H9 (cell line): ENCODE measurements around the gene CSMD2. TPM values are rescaled to one million over a fixed set of nuclear protein-coding genes. Genes with fewer than 3 reads are reported as not detected.

Experiments
- DNase-seq: peaks from one replicate; pipeline ENCODE4 v3.0.0-alpha.2; 2017
- H2AFZ ChIP-seq: one replicate; pipeline ENCODE4 v1.6.1; 2013; ENCODE audit warnings: mild to moderate bottlenecking, low read length, control low read depth, moderate library complexity
- H2AK5ac ChIP-seq: 2 replicates; pipeline ENCODE4 v1.6.1; 2013; ENCODE audit warnings: low read length, control low read depth, mixed read lengths; ENCODE audit not compliant: insufficient read length
- H2BK120ac ChIP-seq: one replicate; pipeline ENCODE4 v1.6.1; 2013; ENCODE audit warnings: low read depth, mild to moderate bottlenecking, low read length, control low read depth, inconsistent platforms; ENCODE audit not compliant: poor library complexity, severe bottlenecking
- H2BK12ac ChIP-seq: 2 replicates; pipeline ENCODE4 v1.6.1; 2013; ENCODE audit warnings: low read length, control low read depth, mixed read lengths, low read depth; ENCODE audit not compliant: insufficient read length
- H2BK15ac ChIP-seq: 2 replicates; pipeline ENCODE4 v1.6.1; 2013; ENCODE audit warnings: low read depth, low read length, control low read depth
- H2BK20ac ChIP-seq: one replicate; pipeline ENCODE4 v1.6.1; 2013; ENCODE audit warnings: low read depth, mild to moderate bottlenecking, low read length, control low read depth, inconsistent platforms; ENCODE audit not compliant: poor library complexity, severe bottlenecking
- H2BK5ac ChIP-seq: 2 replicates; pipeline ENCODE4 v1.6.1; 2013; ENCODE audit warnings: low read length, control low read depth, mixed read lengths; ENCODE audit not compliant: insufficient read length
- H3K14ac ChIP-seq: 2 replicates; pipeline ENCODE4 v1.6.1; 2013; ENCODE audit warnings: low read length, control low read depth; ENCODE audit not compliant: insufficient read depth
- H3K18ac ChIP-seq: 2 replicates; pipeline ENCODE4 v1.6.1; 2013; ENCODE audit warnings: low read depth, mild to moderate bottlenecking, mixed read lengths, low read length, control low read depth; ENCODE audit not compliant: insufficient read length
- H3K23ac ChIP-seq: 2 replicates; pipeline ENCODE4 v1.6.1; 2013; ENCODE audit warnings: low read length, control low read depth, mixed read lengths, low read depth; ENCODE audit not compliant: insufficient read length
- H3K23me2 ChIP-seq: 2 replicates; pipeline ENCODE4 v1.6.1; 2013; ENCODE audit warnings: low read depth, mild to moderate bottlenecking, mixed read lengths, low read length, control low read depth; ENCODE audit not compliant: insufficient read length, poor library complexity, severe bottlenecking
- H3K27ac ChIP-seq: 2 replicates; pipeline ENCODE4 v1.5.1; 2013; ENCODE audit warnings: low read length, control low read depth, mixed read lengths, low read depth; ENCODE audit not compliant: insufficient read length
- H3K27me3 ChIP-seq: 2 replicates; pipeline ENCODE4 v1.6.1; 2013; ENCODE audit warnings: low read length, control low read depth, inconsistent platforms; ENCODE audit not compliant: insufficient read depth
- H3K4ac ChIP-seq: 2 replicates; pipeline ENCODE4 v1.6.1; 2013; ENCODE audit warnings: low read depth, mild to moderate bottlenecking, control low read depth, inconsistent platforms, low read length, moderate library complexity
- H3K4me1 ChIP-seq: 2 replicates; pipeline ENCODE4 v1.6.1; 2013; ENCODE audit warnings: low read length, control low read depth, inconsistent platforms; ENCODE audit not compliant: insufficient read depth
- H3K4me2 ChIP-seq: 2 replicates; pipeline ENCODE4 v1.6.1; 2013; ENCODE audit warnings: low read length, control low read depth, mixed read lengths; ENCODE audit not compliant: insufficient read length, insufficient read depth
- H3K56ac ChIP-seq: 2 replicates; pipeline ENCODE4 v1.6.1; 2013; ENCODE audit warnings: low read depth, mild to moderate bottlenecking, mixed read lengths, low read length, control low read depth; ENCODE audit not compliant: insufficient read length
- H3K79me1 ChIP-seq: 2 replicates; pipeline ENCODE4 v1.6.1; 2013; ENCODE audit warnings: low read depth, mild to moderate bottlenecking, moderate library complexity, low read length, control low read depth, inconsistent platforms; ENCODE audit not compliant: insufficient read depth, poor library complexity, severe bottlenecking
- H3K79me2 ChIP-seq: 2 replicates; pipeline ENCODE4 v1.6.1; 2013; ENCODE audit warnings: low read length, control low read depth, inconsistent platforms; ENCODE audit not compliant: insufficient read depth
- H3K9ac ChIP-seq: 2 replicates; pipeline ENCODE4 v1.6.1; 2013; ENCODE audit warnings: low read length, control low read depth, mixed read lengths; ENCODE audit not compliant: insufficient read length; ENCODE audit errors: extremely low read depth
- H3K9me3 ChIP-seq: one replicate; pipeline ENCODE4 v1.6.1; 2013; ENCODE audit warnings: low read depth, low read length, inconsistent platforms; ENCODE audit not compliant: control insufficient read depth
- H3T11ph ChIP-seq: one replicate; pipeline ENCODE4 v1.6.1; 2013; ENCODE audit warnings: mild to moderate bottlenecking, low read length, control low read depth, inconsistent platforms
- H4K20me1 ChIP-seq: one replicate; pipeline ENCODE4 v1.6.1; 2013; ENCODE audit not compliant: control insufficient read depth, insufficient read length, insufficient read depth
- H4K5ac ChIP-seq: 2 replicates; pipeline ENCODE4 v1.6.1; 2013; ENCODE audit warnings: low read depth, mild to moderate bottlenecking, mixed read lengths, low read length, control low read depth; ENCODE audit not compliant: insufficient read length
- H4K8ac ChIP-seq: replicated peaks from 2 replicates; pipeline ENCODE4 v1.6.1; 2013; ENCODE audit warnings: low read length, control low read depth, mixed read lengths, low read depth; ENCODE audit not compliant: insufficient read length
- H4K91ac ChIP-seq: 2 replicates; pipeline ENCODE4 v1.6.1; 2013; ENCODE audit warnings: low read depth, mild to moderate bottlenecking, moderate library complexity, mixed read lengths, low read length, control low read depth; ENCODE audit not compliant: insufficient read length
- H3K27ac Mint-ChIP-seq, 3 experiments: 2 replicates in 2 of 3; 3 replicates in 1 of 3; pipeline ENCODE4 v1.8.0; 2020 to 2021; ENCODE audit warnings: mixed read lengths in 3 of 3, mild to moderate bottlenecking in 1 of 3, moderate library complexity in 1 of 3
- H3K27me3 Mint-ChIP-seq: 2 replicates; pipeline ENCODE4 v1.8.0; 2021; ENCODE audit warnings: low read depth, mild to moderate bottlenecking, moderate library complexity, mixed read lengths
- H3K36me3 Mint-ChIP-seq, 3 experiments: 2 replicates in 2 of 3; 3 replicates in 1 of 3; pipeline ENCODE4 v1.8.0; 2020 to 2021; ENCODE audit warnings: low read depth in 3 of 3, mixed read lengths in 3 of 3; ENCODE audit not compliant: insufficient read depth in 1 of 3
- H3K4me1 Mint-ChIP-seq, 2 experiments: 2 replicates each; pipeline ENCODE4 v1.8.0; 2020; ENCODE audit warnings: mixed read lengths in 2 of 2
- H3K4me3 Mint-ChIP-seq, 2 experiments: 2 replicates in 1 of 2; 3 replicates in 1 of 2; pipeline ENCODE4 v1.8.0; 2020 to 2021; ENCODE audit warnings: mild to moderate bottlenecking in 2 of 2, mixed read lengths in 2 of 2, moderate library complexity in 1 of 2
- H3K9me3 Mint-ChIP-seq, 2 experiments: 2 replicates in 1 of 2; 3 replicates in 1 of 2; pipeline ENCODE4 v1.8.0; 2020; ENCODE audit warnings: mild to moderate bottlenecking in 2 of 2, mixed read lengths in 2 of 2, moderate library complexity in 1 of 2
- WGBS: extraction: QIAGEN DNeasy Blood & Tissue Kit; methylation state at CpG from one replicate; pipeline ENCODE4 v1.1.7; 2013; ENCODE audit warnings: missing lambda C conversion rate, low lambda C conversion rate, mixed read lengths; ENCODE audit not compliant: insufficient read length; ENCODE audit errors: extremely low coverage; 5-methylcytosine and 5-hydroxymethylcytosine counted together
- total RNA-seq: library from RNA; stranded (reverse); gene quantifications from 2 replicates; pipeline ENCODE4 v1.2.1, GENCODE V29; 2021
- TF ChIP-seq, protein P1 (sequence below): fragments of 200-600 bp; sonication (generic); conservative IDR thresholded peaks from 3 replicates; pipeline ENCODE4 v1.8.0; 2021; ENCODE audit warnings: antibody characterized with exemption, mild to moderate bottlenecking

CSMD2 gene
- total RNA-seq, 1 experiment from 2014 or later: 6.4 TPM

DNA sequence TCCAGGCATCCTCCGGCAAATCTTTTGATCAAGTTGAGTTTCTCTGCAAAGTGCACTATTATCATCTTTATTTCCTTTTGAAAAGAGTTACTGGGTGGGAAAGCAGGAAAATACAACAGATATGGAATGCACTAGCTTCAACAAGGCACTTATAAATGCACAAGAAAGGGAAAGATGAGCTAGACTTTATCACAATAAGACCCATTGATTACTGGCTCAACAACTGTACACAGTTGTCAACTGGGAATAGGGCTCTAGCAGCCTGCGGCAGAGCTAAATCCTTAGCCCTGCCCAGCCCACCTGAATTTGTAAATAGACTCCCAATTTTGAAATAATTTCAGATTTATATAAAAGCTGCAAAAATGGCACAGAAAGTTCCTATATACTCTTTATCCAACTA lies 111.4 kb downstream of the CSMD2 start:
- peaks cover 0 to 22% (median 10%) of the 10 kb centered on the region in 3 experiments; a peak in 5 of 7 replicates for H3K36me3 Mint-ChIP-seq
- Histone ChIP-seq H2BK20ac (no peak overlapping the region), H2BK120ac (no peak overlapping the region), H4K5ac (no peak overlapping the region), H3K4me1 (no peaks in the 10 kb centered on the region), H2BK5ac (no peak overlapping the region), H3K14ac (no peak overlapping the region), H3K23me2 (no peaks in the 10 kb centered on the region), H2AFZ (no peak overlapping the region), H3K27me3 (no peaks in the 10 kb centered on the region), H3K79me2 (no peaks in the 10 kb centered on the region), H2BK15ac (no peak overlapping the region), H3K27ac (no peak overlapping the region), H3K23ac (no peak overlapping the region), H3K79me1 (no peaks in the 10 kb centered on the region), H4K20me1 (no peaks in the 10 kb centered on the region), H3K56ac (no peak overlapping the region), H3K4ac (no peak overlapping the region), H2BK12ac (no peak overlapping the region), H3T11ph (no peak overlapping the region), H2AK5ac (no peak overlapping the region), H4K91ac (no peak overlapping the region), H4K8ac (no peak overlapping the region), H3K18ac (no peak overlapping the region), H3K9ac (no peak overlapping the region), H3K9me3 (peaks cover 10% of the 10 kb centered on the region), H3K4me2 (no peak overlapping the region)
- no peak overlapping the region for H3K27ac Mint-ChIP-seq
- WGBS: no CpG with 5 or more reads among the region's 2 CpGs
- H3K4me3 Mint-ChIP-seq: no peak overlapping the region
- H3K4me1 Mint-ChIP-seq: peaks cover 20 to 21% of the 10 kb centered on the region in 2 experiments
- H3K27me3 Mint-ChIP-seq: no peaks in the 10 kb centered on the region
- no peak for DNase-seq
- TF ChIP-seq, protein P1, sequence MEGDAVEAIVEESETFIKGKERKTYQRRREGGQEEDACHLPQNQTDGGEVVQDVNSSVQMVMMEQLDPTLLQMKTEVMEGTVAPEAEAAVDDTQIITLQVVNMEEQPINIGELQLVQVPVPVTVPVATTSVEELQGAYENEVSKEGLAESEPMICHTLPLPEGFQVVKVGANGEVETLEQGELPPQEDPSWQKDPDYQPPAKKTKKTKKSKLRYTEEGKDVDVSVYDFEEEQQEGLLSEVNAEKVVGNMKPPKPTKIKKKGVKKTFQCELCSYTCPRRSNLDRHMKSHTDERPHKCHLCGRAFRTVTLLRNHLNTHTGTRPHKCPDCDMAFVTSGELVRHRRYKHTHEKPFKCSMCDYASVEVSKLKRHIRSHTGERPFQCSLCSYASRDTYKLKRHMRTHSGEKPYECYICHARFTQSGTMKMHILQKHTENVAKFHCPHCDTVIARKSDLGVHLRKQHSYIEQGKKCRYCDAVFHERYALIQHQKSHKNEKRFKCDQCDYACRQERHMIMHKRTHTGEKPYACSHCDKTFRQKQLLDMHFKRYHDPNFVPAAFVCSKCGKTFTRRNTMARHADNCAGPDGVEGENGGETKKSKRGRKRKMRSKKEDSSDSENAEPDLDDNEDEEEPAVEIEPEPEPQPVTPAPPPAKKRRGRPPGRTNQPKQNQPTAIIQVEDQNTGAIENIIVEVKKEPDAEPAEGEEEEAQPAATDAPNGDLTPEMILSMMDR: no peak
- peaks cover 0 to 4% of the 10 kb centered on the region in 2 experiments; a peak in 2 of 5 replicates for H3K9me3 Mint-ChIP-seq
